GM21619 (cell line): ENCODE results near the gene DOCK10.

Experiments used
- ATAC-seq: cut with Tn5 transposase; IDR thresholded peaks from one replicate; pipeline ENCODE4 v1.9.1; 2021; ENCODE audit not compliant: unreplicated experiment

DOCK10 gene

DNA sequence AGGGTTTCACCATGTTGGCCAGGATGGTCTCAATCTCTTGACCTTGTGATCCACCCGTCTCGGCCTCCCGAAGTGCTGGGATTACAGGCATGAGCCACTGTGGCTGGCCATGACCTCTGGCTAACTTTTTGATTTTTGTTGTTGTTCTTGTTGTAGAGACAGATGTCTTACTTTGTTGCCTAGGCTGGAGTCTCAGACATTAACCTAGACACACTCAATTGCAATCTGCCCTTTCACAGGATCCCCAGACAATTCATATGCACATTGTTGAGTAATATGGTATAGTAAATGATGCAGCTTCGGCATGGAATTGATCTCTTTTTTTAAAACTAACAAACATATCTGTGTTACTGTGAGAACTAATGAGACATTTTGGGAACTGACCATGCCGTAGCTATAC lies 195.6 kb downstream of the DOCK10 start:
- ATAC-seq, result no peak

DNA sequence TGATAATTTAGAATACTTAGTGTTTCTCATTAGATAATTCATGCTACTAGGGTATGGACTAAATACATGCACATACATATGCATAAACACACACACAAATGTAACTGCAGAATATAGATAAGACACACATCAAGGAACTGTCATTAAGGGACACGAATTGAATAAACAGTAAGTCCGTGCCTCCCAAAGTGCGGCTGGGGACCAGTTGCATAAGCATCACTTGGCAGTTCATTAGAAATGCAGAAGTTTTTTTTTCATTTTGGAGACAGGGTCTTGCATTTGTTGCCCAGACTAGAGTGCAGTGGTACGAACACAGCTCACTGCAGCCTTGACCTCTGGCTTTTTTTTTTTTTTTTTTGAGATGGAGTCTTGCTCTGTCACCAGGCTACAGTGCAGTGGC lies 196.1 kb downstream of the DOCK10 start:
- ATAC-seq, result no peak

DNA sequence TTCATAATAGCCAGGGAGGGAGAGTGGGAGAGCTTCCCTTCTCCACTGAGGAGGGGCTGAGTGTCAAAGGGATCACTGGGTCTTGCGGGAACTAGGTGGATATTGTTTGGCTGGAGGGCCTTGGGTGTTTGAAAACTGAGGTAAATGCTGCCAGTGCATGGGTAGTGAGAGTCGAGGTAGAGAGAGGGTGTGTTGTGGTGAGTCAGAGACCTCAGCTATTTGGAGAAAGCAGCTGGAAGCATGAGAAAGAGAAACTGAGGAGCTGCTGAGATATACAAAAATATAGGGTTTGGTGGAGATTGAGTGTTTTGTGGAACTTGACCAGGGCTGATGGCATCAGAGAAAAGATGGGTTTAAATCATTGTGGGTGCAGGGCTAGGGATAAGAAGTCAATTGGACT lies 199.1 kb downstream of the DOCK10 start:
- ATAC-seq, result no peak

DNA sequence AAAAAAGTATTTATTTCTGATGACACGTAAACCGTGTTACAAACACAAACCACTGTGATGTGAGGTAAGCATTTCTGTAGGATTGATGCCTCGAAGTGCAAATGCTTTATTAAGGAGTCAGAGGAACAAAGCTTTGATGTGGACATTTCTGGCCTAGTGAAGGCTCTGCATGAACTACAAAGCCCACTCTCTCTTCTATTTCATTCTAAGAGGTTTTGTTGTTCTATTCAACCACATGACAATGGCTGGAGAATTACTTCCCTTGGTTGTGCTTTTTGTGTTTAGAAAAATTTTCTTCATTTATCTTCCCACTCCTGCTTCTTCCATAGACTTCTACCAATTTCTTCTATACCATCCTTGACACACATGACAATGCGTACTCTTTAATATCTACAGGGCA lies 200.4 kb downstream of the DOCK10 start:
- no peak for ATAC-seq

DNA sequence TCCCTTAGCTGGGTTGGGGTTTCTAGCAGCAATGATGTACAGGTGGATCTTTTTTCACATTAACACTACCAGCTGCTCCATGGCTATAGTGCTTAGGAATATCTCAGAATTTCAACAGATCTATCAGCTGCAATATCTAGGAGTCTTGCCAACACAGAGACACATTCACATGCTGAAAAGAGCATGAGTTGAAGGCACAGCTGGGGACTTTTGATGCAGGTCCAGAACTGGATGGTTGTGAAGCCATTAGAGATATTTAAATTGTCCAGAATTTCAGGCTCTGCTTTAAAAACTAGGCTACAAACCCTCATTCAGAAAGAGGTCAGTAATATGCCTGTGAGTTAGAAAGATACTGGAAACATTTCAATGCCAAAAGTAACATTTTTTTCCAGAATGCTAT lies 203.9 kb downstream of the DOCK10 start:
- ATAC-seq, result no peak

DNA sequence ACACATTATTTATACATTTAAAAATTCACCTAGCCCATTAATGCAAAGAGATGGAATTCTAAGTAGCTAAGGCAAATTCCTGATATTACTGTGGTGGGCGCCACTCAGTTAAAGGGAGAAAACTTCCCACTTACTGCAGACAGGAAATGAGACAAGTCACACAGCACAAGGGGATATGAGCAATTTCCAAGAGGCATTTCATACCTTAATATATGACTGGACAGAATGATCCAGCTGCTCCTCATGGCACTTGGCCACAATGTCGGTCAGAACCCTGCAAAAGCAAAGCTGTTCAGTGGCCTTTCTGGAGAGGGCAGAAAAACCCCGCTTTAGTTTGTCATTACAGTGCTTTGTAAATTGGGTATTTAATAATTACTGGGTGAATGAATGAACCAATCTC lies 204.7 kb downstream of the DOCK10 start:
- no peak for ATAC-seq

DNA sequence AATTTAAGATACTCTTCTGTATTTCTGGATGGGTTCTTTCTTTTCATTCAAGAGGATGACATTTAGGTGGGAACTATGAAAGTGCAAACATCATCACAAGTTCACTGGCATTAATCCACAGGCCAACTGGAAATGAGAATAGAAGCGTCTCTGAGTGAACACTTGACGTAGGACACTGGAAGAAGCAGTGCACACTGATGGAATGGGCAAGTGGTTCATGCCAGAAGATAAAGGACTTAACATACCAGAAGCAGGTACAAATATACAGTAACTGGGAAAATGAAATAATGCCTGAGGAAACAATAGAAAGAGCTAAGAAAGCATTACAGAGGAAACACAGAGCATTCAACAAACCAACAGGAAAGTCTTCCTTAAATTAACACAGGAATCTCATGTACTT lies 205.2 kb downstream of the DOCK10 start:
- ATAC-seq, result no peak

DNA sequence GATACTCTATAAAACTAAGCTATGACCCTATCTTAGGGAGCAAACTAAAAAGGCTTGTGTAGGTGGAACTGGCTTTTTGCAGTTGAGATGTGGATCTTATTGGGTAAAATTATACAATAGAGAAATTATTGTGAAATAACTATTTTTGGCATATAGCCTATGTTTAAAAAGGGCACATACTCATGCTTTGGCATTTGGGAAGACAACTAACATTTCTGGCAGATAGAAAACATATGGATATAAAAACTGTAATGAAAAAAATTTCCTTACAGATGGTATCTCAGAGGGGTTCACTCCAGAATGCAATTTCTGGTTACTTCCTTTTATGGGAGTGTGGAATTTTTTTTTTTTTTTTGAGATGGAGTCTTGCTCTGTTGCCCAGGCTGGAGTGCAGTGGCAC lies 206.0 kb downstream of the DOCK10 start:
- no peak for ATAC-seq

DNA sequence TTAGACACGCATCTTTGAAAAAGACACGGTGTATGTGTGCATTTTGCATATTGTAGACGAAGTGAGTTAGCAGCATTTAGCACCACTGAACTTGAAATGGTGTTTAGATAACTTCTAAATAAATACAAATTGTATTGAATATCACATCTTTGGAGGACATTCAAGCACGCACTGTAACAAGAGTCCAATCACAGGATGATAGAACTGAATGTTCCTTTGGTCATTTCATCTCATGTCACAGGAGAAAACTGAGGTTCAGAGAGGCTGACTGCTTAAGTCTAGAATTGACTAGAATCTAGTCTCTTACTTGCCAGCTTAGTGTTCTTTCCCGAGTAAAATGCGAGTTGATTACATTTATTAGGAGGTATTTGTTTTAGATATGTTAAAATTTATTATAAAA lies 206.9 kb downstream of the DOCK10 start:
- ATAC-seq, result no peak

DNA sequence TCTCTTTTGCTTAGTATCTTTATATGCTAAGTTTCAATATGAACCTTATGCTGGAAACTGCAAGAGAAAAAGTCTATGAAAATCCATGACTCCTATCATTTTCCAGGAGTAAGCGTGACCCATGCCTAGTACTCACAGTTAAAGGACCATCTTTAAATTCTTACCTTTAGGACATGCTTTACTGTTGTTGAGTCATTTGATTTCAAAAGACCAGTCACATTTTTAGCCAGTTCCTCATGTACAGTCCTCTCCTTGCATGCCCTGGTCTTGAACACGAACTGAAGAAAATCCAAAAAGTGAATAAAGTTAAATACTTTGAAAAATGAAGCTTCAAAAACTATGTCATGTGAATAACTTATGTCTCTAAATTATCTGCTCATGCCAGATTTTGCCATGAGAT lies 208.3 kb downstream of the DOCK10 start:
- no peak for ATAC-seq

DNA sequence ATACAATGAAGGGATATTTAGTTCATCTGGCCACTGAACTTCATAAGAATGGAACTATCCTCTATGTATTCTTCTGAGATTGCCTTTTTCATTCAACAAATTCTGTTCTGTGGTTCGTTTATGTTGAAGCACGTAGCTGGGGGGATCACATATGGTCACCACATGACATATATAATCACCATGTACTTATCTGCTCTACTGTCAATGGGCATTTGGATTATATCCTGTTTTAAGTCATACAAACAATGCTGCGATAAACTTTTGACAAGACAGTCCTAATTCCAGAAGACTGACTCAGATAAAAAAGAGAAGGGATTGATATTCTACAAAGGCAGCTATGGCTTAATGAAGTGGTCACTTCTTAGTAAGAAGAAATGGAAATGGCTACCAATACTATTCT lies 210.1 kb downstream of the DOCK10 start:
- ATAC-seq, result no peak

DNA sequence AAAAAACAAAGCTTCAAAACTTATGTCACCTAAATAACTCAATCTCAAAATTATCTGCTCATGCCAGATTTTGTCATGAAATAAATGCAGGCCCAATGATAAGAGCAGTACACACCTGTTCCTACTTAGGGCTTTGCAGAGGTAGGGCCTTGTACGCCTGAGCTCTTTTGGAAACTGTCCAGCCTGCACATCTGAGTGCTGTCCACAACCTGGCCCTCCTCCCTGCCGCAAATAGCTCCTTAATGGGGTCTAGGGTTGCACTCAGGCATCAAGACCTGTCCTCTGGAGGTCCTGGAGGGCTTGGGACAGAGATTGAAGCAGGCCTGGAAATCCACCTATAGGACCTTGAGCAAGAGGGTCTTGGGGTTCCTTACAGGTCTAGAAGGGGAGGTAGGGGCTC lies 210.7 kb downstream of the DOCK10 start:
- ATAC-seq, result no peak

DNA sequence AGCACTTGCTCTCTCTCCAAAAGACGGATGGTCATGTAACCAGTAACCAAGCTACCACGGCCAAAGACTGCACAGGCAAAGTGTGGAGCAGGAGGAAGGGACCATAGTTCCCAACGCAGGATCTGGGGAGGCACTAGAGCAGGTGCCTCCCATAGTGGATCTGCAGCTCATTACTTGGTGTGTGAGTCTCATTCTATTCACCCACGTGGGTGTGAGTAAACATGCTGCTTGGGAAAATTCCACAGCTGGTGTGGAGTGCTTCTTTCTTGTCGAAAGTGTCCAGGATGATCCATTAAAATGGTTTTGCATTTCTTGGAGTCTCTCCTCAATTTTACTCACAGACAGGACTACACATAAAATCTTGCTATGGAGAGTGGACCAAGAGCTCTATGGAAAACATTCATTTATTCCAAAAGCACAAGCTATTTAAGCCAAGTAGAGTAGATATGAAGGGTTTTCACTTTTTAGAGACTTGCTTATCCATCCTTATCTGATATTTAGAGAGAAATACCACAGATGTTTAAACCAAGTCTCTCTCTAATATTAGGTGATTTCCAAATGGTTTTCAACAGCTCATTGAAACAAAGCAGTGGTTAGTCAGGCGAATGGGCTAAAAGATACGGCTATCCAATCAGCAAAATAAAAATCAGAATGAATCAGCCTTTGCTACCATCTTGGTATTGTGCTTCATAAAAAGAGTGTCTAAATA lies 221.8 kb downstream of the DOCK10 start:
- ATAC-seq, result no peak

DNA sequence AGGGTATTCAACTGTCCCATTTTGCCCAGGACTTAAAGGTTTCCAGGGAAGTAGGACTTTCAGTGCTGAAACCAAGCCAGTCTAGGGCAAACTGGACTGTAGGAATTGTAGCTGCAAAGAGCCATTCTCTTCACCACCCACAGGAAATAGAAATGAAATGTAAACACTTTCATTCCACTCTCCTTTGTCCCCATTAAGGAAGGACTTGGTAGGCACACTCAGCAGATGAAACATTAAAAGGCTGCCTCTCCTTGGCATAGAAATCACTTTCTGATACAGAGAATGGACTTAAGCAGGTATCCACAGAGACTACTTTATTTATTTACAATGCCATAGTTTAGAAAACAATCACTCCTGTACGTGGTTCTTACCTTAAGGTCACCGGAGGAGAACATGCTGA lies 223.2 kb downstream of the DOCK10 start:
- no peak for ATAC-seq

DNA sequence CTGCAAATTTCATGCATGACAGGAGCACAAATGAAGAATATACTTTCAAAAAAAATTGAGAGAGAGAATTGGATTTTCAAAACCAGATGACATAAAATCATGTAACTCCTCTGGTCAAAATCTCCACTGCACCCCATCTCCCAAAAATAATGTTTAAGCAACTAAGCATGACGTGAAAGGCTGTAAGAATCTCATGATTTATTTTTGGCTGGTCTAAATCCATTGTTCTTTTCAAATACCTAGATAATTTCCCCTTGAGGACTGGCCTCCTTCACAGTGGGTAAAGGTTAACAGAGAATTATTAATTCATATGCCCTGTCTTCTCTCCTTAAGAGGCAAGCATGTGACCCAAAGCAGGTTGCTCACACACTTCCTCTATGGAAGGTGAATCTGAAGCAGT lies 224.6 kb downstream of the DOCK10 start:
- ATAC-seq, result no peak

DNA sequence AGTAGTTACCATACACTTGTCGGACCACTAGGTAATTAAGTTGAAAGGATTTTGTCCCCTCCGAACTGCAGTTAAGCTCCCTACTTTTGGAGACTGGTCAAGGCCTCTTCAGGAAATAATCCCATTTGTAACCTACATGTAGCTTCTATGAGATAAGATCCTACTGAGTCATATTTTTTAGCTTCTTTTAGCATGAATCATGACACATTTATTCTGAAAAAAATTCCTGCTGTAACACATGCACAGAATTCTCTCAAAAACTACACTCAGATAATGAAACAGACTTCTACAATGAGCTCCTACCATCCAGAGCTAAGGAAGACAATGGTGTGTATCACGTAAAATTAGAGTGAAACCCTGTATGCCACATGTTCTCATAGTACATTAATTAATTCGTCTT lies 225.5 kb downstream of the DOCK10 start:
- no peak for ATAC-seq

DNA sequence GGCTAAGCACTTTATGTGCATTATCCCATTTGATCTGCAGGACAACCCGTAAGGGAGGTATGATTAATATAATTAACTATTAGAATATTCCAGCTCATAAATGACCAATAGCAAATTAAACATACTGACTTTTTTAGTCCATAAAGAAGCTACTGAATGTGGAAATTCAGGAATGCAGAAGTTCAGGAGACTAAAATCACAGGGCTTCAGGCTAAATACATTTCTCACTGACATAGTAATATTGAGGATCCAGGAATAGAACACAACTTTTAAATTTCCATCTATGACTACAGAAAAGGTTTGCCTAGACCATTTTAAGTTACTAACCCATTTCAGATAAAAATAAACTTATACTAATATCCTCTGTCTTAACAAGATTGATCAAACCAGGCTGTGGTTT lies 228.7 kb downstream of the DOCK10 start:
- no peak for ATAC-seq

DNA sequence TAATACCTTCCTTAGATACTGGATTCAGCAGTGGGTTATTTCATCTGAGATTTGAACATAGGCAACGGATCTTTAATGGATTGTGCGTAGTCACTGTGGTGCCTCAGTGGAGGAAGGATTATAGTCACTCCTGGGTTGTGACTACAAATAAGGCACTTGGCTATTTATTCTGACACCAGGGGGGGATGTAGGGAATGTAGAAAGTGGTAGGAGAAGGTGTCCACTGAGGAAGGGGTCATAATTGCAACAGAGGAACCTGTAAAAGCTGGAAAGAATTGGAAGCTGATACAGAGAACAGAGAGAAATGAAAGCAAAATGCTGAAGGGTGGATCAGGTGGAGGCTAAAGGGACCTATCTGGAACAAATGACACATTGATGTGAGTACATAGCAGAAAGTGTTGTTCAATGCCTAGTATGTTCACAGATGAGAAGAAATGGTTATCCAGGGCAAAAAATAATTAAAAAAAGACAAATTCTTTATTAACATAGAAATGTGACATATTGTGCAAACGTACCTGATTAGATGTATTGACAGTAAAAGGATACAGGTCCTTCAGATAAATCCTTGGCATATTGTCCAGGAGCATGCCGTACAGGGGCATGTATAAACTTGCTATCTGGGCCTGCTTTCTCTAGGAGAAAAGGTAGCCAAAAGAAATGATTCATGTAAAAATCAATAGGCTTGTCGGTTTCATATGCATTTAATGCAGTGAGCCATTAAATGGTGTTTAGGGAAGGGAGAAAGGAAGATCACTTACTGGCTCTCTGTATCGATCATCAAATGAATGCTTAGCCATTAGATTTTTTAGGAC lies 234.9 kb downstream of the DOCK10 start:
- ATAC-seq, result no peak

DNA sequence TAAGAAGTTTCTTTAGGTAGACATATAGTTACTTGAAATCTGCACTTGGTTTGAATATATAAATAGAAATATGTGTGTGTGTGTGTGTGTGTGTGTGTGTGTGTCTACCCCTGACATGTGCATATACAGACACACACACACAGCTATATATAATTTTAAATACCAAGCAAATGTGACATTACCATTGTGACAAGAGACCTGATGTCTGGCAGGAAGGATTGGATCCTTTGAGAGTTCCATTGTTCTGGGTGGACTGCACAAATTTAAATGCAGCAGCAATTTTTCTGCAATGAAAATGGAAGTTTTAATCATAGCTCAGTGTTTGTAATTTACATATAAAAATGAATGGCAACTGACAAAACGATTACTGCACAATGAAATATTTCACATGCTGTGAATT lies 238.3 kb downstream of the DOCK10 start:
- ATAC-seq, result no peak

DNA sequence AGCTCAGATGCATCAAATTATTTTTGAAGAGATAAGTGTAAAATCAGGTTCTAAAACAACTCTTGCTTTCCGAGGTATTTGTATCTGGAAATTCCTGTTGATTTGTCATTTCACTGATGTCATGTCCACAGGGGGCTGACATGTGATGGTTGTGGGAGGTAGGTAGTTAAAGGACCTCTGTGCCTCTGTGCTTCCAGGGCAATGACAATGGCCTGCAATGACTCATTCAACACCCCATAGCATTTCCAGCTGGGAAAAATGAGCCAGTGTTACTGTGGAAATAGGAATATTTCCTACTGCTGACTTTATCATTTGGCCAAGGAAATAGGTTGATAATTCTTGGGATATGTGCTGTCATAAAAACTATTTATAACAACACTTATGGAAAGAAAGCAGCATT lies 239.9 kb downstream of the DOCK10 start:
- ATAC-seq, result no peak

DNA sequence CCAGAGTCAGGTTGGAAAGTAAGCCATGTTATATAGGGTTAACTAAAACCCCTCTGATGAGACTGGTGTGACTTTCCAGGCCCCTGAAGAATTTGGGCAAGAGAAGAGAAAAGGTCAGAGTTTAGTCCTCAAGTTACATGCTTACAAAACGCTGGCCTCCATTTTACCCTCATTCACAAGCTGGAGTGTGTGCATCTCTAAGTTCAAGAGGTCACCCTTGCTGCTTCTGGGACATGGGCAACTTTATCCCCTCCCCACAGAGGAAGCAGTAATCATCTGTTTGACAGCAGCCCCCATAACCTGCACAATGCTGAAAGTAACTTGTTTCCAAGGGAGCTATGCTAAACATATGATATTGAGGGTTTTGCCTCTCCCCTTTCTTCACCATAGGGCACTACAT lies 240.9 kb downstream of the DOCK10 start:
- no peak for ATAC-seq

DNA sequence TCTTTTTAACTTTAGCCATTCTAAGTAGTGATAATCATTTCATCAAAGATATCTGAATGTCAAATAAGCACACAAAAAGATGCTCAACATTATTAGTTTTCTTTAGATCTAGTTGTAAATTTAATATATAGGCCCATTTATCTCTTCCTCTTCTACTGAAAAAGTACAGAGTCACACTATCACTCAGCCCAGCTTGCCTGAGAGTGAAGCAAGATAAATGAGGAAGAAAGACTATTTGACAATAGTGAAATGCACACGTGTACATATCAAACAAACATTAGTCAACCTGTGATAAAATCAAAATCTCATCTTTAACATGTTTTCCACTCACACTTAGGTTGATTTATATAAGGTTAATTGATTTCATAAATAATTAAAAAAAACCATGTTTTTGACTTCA lies 242.6 kb downstream of the DOCK10 start:
- no peak for ATAC-seq

DNA sequence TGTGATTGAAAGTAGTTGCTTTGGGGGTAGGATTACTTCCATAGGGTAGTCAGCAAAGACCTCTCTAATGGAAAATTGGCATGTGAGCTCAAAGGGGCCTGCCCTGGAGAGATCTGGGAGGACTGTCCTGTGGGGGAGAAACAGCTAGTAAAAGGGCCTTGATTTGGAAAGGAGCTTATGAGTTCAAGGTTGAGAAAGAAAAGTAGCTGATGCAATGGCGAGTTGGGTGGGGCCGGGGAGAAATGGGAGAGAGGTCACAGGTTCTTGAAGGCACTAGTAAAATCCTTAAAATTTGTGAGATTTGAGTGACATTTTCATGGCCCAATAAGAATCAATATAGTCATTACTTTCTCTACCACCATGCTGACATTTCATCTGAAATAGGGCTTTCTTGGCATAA lies 244.1 kb downstream of the DOCK10 start:
- no peak for ATAC-seq
